IMR-90 (cell line): ENCODE data around the gene UCKL1. TPM values are rescaled to one million over a fixed set of nuclear protein-coding genes. Genes with fewer than 3 reads are reported as not detected.
A peak's percentile ranks its signal among the peaks of the same experiment; 100 is the strongest.

ENCODE experiments used
- ATAC-seq: fragments of 200-7000 bp; cut with Tn5 transposase; 2 replicates; pipeline ENCODE4 v1.9.1; 2020; ENCODE audit warnings: low read depth, mild to moderate bottlenecking, moderate library complexity
- BruUV-seq: library from RNA; stranded (reverse); fragments of 400-500 nt; replicated peaks from 2 replicates; lab custom pipeline; 2021; lab: Mats Ljungman, UMichigan
- CTCF ChIA-PET: fragments of 300-600 bp; formaldehyde crosslinking; extraction: SDS; loops from one replicate; lab custom pipeline; 2021; ENCODE audit warnings: antibody characterized with exemption; lab: Yijun Ruan, JAX
- POLR2A ChIA-PET: fragments of 300-600 bp; sonication (Branson Sonifier 250); formaldehyde crosslinking; loops from one replicate; lab custom pipeline; 2022; ENCODE audit warnings: antibody characterized with exemption; ENCODE audit not compliant: unreplicated experiment; lab: Charles Lee
- DNase-seq: peaks from one replicate; pipeline ENCODE4 v3.0.0; 2013
- H2AFZ ChIP-seq: replicated peaks from 2 replicates; pipeline ENCODE3; 2013; ENCODE audit warnings: low read length, mild to moderate bottlenecking; ENCODE audit not compliant: poor library complexity
- H2AK5ac ChIP-seq: 2 replicates; pipeline ENCODE4 v1.6.1; 2013; ENCODE audit warnings: low read depth, low read length, inconsistent platforms
- H2AK9ac ChIP-seq: replicated peaks from 2 replicates; pipeline ENCODE3; 2013; ENCODE audit warnings: mild to moderate bottlenecking, low read depth, low read length, moderate library complexity; ENCODE audit not compliant: poor library complexity
- H2BK120ac ChIP-seq: 2 replicates; pipeline ENCODE4 v1.6.1; 2013; ENCODE audit warnings: low read depth, low read length, inconsistent platforms
- H2BK15ac ChIP-seq: 3 replicates; pipeline ENCODE4 v1.6.1; 2013; ENCODE audit warnings: low read depth, low read length, inconsistent platforms
- H2BK20ac ChIP-seq: 2 replicates; pipeline ENCODE4 v1.6.1; 2013; ENCODE audit warnings: low read depth, mild to moderate bottlenecking, inconsistent platforms, low read length, moderate library complexity
- H2BK5ac ChIP-seq: 2 replicates; pipeline ENCODE4 v1.6.1; 2013; ENCODE audit warnings: mild to moderate bottlenecking, low read depth, low read length, inconsistent platforms; ENCODE audit not compliant: poor library complexity, severe bottlenecking
- H3K14ac ChIP-seq: replicated peaks from 2 replicates; pipeline ENCODE4 v1.6.1; 2013; ENCODE audit warnings: low read depth, low read length, inconsistent platforms
- H3K18ac ChIP-seq: 2 replicates; pipeline ENCODE4 v1.6.1; 2013; ENCODE audit warnings: low read depth, low read length, control low read depth
- H3K23ac ChIP-seq: 2 replicates; pipeline ENCODE4 v1.6.1; 2013; ENCODE audit warnings: low read depth, low read length, inconsistent platforms
- H3K27ac ChIP-seq: 2 replicates; pipeline ENCODE4 v1.5.1; 2013; ENCODE audit warnings: mild to moderate bottlenecking, control low read depth, low read length; ENCODE audit not compliant: insufficient read depth
- H3K27me3 ChIP-seq: 2 replicates; pipeline ENCODE4 v1.6.1; 2013; ENCODE audit warnings: low read length; ENCODE audit not compliant: control insufficient read depth, insufficient read depth
- H3K36me3 ChIP-seq: 2 replicates; pipeline ENCODE4 v1.6.1; 2013; ENCODE audit warnings: low read length, mixed read lengths; ENCODE audit not compliant: control insufficient read depth, insufficient read depth
- H3K4ac ChIP-seq: 2 replicates; pipeline ENCODE4 v1.6.1; 2013; ENCODE audit warnings: low read depth, low read length, inconsistent platforms
- H3K4me1 ChIP-seq: 2 replicates; pipeline ENCODE4 v1.6.1; 2013; ENCODE audit warnings: low read length, mixed read lengths; ENCODE audit not compliant: control insufficient read depth, insufficient read depth
- H3K4me2 ChIP-seq: 2 replicates; pipeline ENCODE4 v1.6.1; 2013; ENCODE audit warnings: low read depth, mild to moderate bottlenecking, control low read depth, low read length, moderate library complexity
- H3K4me3 ChIP-seq: 2 replicates; pipeline ENCODE4 v1.5.1; 2013; ENCODE audit warnings: low read depth, mild to moderate bottlenecking, control low read depth, low read length, moderate library complexity; ENCODE audit not compliant: insufficient read depth
- H3K56ac ChIP-seq: 2 replicates; pipeline ENCODE4 v1.6.1; 2013; ENCODE audit warnings: low read length, inconsistent platforms; ENCODE audit not compliant: insufficient read depth; ENCODE audit errors: extremely low read depth
- H3K79me1 ChIP-seq, 2 experiments: 2 replicates each; pipeline ENCODE4 v1.6.1; 2013; ENCODE audit warnings: low read length in 2 of 2, inconsistent platforms in 1 of 2, low read depth in 1 of 2
- H3K9ac ChIP-seq: 2 replicates; pipeline ENCODE4 v1.6.1; 2013; ENCODE audit warnings: low read depth, low read length, control low read depth
- H3K9me1 ChIP-seq: 2 replicates; pipeline ENCODE4 v1.6.1; 2013; ENCODE audit warnings: low read length, inconsistent platforms; ENCODE audit not compliant: insufficient read depth
- H3K9me3 ChIP-seq: 2 replicates; pipeline ENCODE4 v1.6.1; 2013; ENCODE audit warnings: low read length; ENCODE audit not compliant: control insufficient read depth, insufficient read depth
- H4K20me1 ChIP-seq: 2 replicates; pipeline ENCODE4 v1.6.1; 2013; ENCODE audit warnings: low read length, inconsistent platforms; ENCODE audit not compliant: insufficient read depth
- H4K5ac ChIP-seq: 2 replicates; pipeline ENCODE4 v1.6.1; 2013; ENCODE audit warnings: mild to moderate bottlenecking, low read depth, low read length, control low read depth
- H4K8ac ChIP-seq, 2 experiments: 2 replicates each; pipeline ENCODE4 v1.6.1; 2013; ENCODE audit warnings: low read depth in 2 of 2, low read length in 2 of 2, control low read depth in 1 of 2, inconsistent platforms in 1 of 2
- H4K91ac ChIP-seq: 2 replicates; pipeline ENCODE4 v1.6.1; 2013; ENCODE audit warnings: low read depth, low read length, inconsistent platforms; ENCODE audit not compliant: insufficient read depth
- CEBPB ChIP-seq: IDR thresholded peaks from 2 replicates; pipeline ENCODE4 v1.6.1; 2012; ENCODE audit warnings: low read depth, low read length, improper control_type of control experiment
- CHD1 ChIP-seq: IDR thresholded peaks from 2 replicates; pipeline ENCODE4 v1.6.1; 2012; ENCODE audit warnings: low read depth, low read length, improper control_type of control experiment
- FOS ChIP-seq: fragments of 150-350 bp; IDR thresholded peaks from 2 replicates; pipeline ENCODE4 v1.6.1; 2016; ENCODE audit warnings: low read depth, low read length
- MAZ ChIP-seq: IDR thresholded peaks from 2 replicates; pipeline ENCODE4 v1.6.1; 2012; ENCODE audit warnings: low read depth, mild to moderate bottlenecking, low read length, improper control_type of control experiment, moderate library complexity, borderline replicate concordance
- MXI1 ChIP-seq: IDR thresholded peaks from 2 replicates; pipeline ENCODE4 v1.6.1; 2012; ENCODE audit warnings: low read depth, mild to moderate bottlenecking, low read length, moderate library complexity, borderline replicate concordance
- NFE2L2 ChIP-seq: fragments of 150-350 bp; IDR thresholded peaks from 2 replicates; pipeline ENCODE4 v1.6.1; 2016; ENCODE audit warnings: low read depth, mild to moderate bottlenecking, low read length
- POLR2A ChIP-seq: IDR thresholded peaks from 2 replicates; pipeline ENCODE4 v1.6.1; 2012; ENCODE audit warnings: mild to moderate bottlenecking, low read depth, low read length
- RAD21 ChIP-seq: IDR thresholded peaks from 2 replicates; pipeline ENCODE4 v1.6.1; 2012; ENCODE audit warnings: low read length, improper control_type of control experiment
- RCOR1 ChIP-seq: IDR thresholded peaks from 2 replicates; pipeline ENCODE4 v1.6.1; 2012; ENCODE audit warnings: mild to moderate bottlenecking, low read length, improper control_type of control experiment; ENCODE audit not compliant: insufficient replicate concordance
- RFX5 ChIP-seq: IDR thresholded peaks from 2 replicates; pipeline ENCODE4 v1.8.0; 2012; ENCODE audit warnings: low read depth, mild to moderate bottlenecking, low read length, moderate library complexity
- SMC3 ChIP-seq: fragments of 150-350 bp; IDR thresholded peaks from 2 replicates; pipeline ENCODE4 v1.6.1; 2016; ENCODE audit warnings: low read depth, mild to moderate bottlenecking, antibody characterized with exemption, low read length, moderate library complexity
- WGBS, 2 experiments: methylation state at CpG; one replicate each; pipeline versions ENCODE4 v1.1.5 to v1.1.7; 2013; ENCODE audit warnings: missing lambda C conversion rate in 2 of 2; ENCODE audit not compliant: insufficient read length in 1 of 2; ENCODE audit errors: extremely low coverage in 2 of 2; 5-methylcytosine and 5-hydroxymethylcytosine counted together
- dilution Hi-C: fragments of 300-500 bp; cut with HindIII; formaldehyde crosslinking; loops from one replicate; pipeline ENCODE4 v1.14.3; 2018; ENCODE audit warnings: low sequenced_read_pairs; ENCODE audit not compliant: unreplicated experiment
- in situ Hi-C: fragments of 300-500 bp; cut with MboI; formaldehyde crosslinking; loops from 3 replicates; pipeline ENCODE4 v1.14.3; 2019; ENCODE audit warnings: low sequenced_read_pairs, inconsistent platforms, mixed read lengths
- intact Hi-C: fragments of 100-400 bp; cut with micrococcal nuclease; formaldehyde crosslinking; loops from 2 replicates; pipeline ENCODE4 v1.10.0; 2022
- polyA plus RNA-seq, 3 experiments: library from polyadenylated mRNA; depleted of rRNA; stranded (reverse); fragments of >200 nt; gene quantifications; 2 replicates each; pipeline ENCODE4 v1.2.3, GENCODE V29; 2012; ENCODE audit warnings: low replicate concordance in 1 of 3
- total RNA-seq: library from RNA; depleted of rRNA; stranded (reverse); fragments of >200 nt; gene quantifications from 2 replicates; pipeline ENCODE4 v1.2.3, GENCODE V29; 2012
- TF ChIP-seq, protein P1 (sequence below): fragments of 150-350 bp; IDR thresholded peaks from 2 replicates; pipeline ENCODE4 v1.6.1; 2017; ENCODE audit warnings: mild to moderate bottlenecking, antibody characterized with exemption, low read length, low read depth

UCKL1 gene
- total and polyA plus RNA-seq, 2 of the 4 experiments (the other 2 are of a cell fraction) = 16.7 to 54.7 TPM

DNA sequence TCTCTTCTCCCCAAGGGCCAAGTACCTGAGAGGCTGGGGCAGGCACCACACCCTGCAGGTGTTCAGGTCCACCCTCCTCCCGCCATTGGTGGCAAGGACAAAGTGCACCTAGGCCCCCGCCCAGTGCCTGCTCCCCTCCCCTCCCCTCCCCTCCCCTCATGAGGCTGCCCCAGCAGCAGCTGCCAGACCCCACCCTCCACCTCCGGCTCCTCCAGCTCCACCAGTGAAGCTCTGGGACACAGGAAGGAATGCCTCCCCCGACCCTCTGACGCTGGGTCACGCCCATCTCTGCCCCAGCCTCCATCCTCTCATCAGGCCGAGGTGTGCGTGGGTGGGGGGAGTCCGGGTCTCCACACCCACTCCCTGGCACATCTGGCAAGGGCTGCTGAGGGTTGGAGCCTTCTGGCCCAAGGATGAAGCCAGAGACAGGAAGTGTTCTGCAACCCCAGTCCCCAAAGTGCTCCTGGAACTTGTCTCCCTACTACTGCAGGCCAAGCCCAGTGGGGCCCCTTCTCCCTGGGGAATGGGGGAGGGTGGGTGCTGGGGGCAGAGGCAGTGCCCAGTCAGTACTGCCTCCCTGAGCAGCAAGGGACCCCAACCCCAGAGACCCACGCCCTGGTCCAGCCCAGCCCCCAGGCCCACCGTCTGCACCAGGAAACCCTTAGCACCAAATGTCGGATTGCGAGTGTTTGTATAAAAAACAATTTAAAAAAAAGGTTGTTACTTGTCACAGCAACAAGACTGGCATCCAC is 1.6 kb upstream of the UCKL1 start:
- no peak overlapping the region for H4K91ac ChIP-seq
- H2BK20ac ChIP-seq = no peak overlapping the region
- in situ Hi-C loops = no loop called here
- H3K4ac ChIP-seq = peak overlapping the region; percentile 43; the same call in 1 of the 2 replicates
- peak overlapping the region; percentile 96 for H2AK9ac ChIP-seq
- no TSS peak for BruUV-seq
- no peak overlapping the region for H3K4me2 ChIP-seq
- H3K27ac ChIP-seq = peak overlapping the region; percentile 19; the same call in 1 of the 2 replicates
- intact Hi-C loops = loop anchor here (5.0 kb wide), 1 partner anchor 421 kb away; the partner anchor contains the start of gene PTK6
- peak overlapping the region; percentile 78 for H2AFZ ChIP-seq
- H3K27me3 ChIP-seq = no peaks in the 10 kb centered on the region
- peaks cover 32% of the 10 kb centered on the region for H3K36me3 ChIP-seq
- H3K9me1 ChIP-seq = peaks cover 12% of the 10 kb centered on the region
- H3K4me1 ChIP-seq = peaks cover 16% of the 10 kb centered on the region
- TF ChIP-seq POLR2A = no peak
- no peak for TF ChIP-seq RFX5
- no peak for TF ChIP-seq RAD21
- TF ChIP-seq MXI1 = no peak
- no peak for TF ChIP-seq CHD1
- TF ChIP-seq, protein P1, sequence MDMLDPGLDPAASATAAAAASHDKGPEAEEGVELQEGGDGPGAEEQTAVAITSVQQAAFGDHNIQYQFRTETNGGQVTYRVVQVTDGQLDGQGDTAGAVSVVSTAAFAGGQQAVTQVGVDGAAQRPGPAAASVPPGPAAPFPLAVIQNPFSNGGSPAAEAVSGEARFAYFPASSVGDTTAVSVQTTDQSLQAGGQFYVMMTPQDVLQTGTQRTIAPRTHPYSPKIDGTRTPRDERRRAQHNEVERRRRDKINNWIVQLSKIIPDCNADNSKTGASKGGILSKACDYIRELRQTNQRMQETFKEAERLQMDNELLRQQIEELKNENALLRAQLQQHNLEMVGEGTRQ = no peak
- TF ChIP-seq FOS = no peak
- TF ChIP-seq RCOR1 = no peak
- TF ChIP-seq MAZ = no peak
- no peak for TF ChIP-seq NFE2L2
- TF ChIP-seq SMC3 = no peak
- no peak for TF ChIP-seq CEBPB
- peak overlapping the region; percentile 82; the same call in 1 of the 2 replicates for H2AK5ac ChIP-seq
- peaks cover 16% of the 10 kb centered on the region for H4K20me1 ChIP-seq
- H3K9ac ChIP-seq = no peak overlapping the region
- no peak overlapping the region for H3K18ac ChIP-seq
- peaks cover 3 to 26% of the 10 kb centered on the region in 2 experiments; a peak in 3 of 4 replicates for H3K79me1 ChIP-seq
- no peak overlapping the region for H3K56ac ChIP-seq
- H3K9me3 ChIP-seq = no peaks in the 10 kb centered on the region
- POLR2A ChIA-PET = no interaction called here
- peak overlapping the region in 1 of 2 experiments; percentile 43; a peak in 2 of 4 replicates for H4K8ac ChIP-seq
- CTCF ChIA-PET = no interaction called here
- H2BK5ac ChIP-seq = peak overlapping the region; percentile 29
- H3K14ac ChIP-seq = no peak overlapping the region; the same call in 1 of the 2 replicates
- DNase-seq (peak; percentile 23), ATAC-seq (no peak)
- WGBS, 2 experiments = no CpG with 5 or more reads among the region's 13 CpGs
- H2BK120ac ChIP-seq = no peak overlapping the region
- no peak overlapping the region for H3K23ac ChIP-seq
- no peak overlapping the region for H3K4me3 ChIP-seq
- H2BK15ac ChIP-seq = no peak overlapping the region
- H4K5ac ChIP-seq = peak overlapping the region; percentile 27; the same call in 1 of the 2 replicates
- dilution Hi-C loops = no loop called here
